ENCODE measurements around the gene TGFB3. TPM values are rescaled to one million over a fixed set of nuclear protein-coding genes. Genes with fewer than 3 reads are reported as not detected.

Gene TGFB3
- total and polyA plus RNA-seq, 2 of the 13 experiments (the other 11 are each of a cell fraction or from before 2014, with no cell fraction given): 1.4 to 2.5 TPM

- TF ChIP-seq ZNF761 (CRISPR knock-in tag; conservative IDR thresholded peaks at IDR 0.05): no peak
- TF ChIP-seq UBTF (CRISPR knock-in tag; IDR thresholded peaks at IDR 0.05): no peak
- no peak for TF ChIP-seq TAF1 (CRISPR knock-in tag; IDR thresholded peaks at IDR 0.05)
- no peak for TF ChIP-seq CENPBD1 (CRISPR knock-in tag; IDR thresholded peaks at IDR 0.05; ENCODE audit: borderline replicate concordance, low read depth)
These were observed 68.6 kb downstream of the TGFB3 start (continued) for GRCh38 chr14:75913183-75913582.

GRCh38 chr14:75911883-75912282 is 69.9 kb downstream of the TGFB3 start:
- in situ Hi-C loops (cut with HindIII; ENCODE audit: extremely low pct_ligation_motif_present, low pct_unique_long_range_greater_than_20kb): no loop called here
- no peaks in the 10 kb centered on the region for H4K20me1 ChIP-seq (ENCODE audit: insufficient read depth, low read length)
- ChIA-PET POLR2A (no interaction called here), CTCF (ENCODE audit: low intra/inter-chr PET ratio, low total read pairs) (no interaction called here)
- H3K4me3 ChIP-seq (replicated peaks in 1 of 3; ENCODE audit: insufficient read depth in 1 of 3, low read depth in 2 of 3, low read length in 3 of 3): no peak overlapping the region
- H2AFZ ChIP-seq (ENCODE audit: low read length): no peak overlapping the region
- H3K36me3 ChIP-seq (replicated peaks in 1 of 2; ENCODE audit: control insufficient read depth in 1 of 2, insufficient read depth in 2 of 2, low read length in 2 of 2): peaks cover 0 to 1% of the 10 kb centered on the region in 2 experiments; a peak in 2 of 5 replicates
- DNase-seq (ENCODE audit: low spot score) (no peak), FAIRE-seq (no peak), ATAC-seq (no peak)
- WGBS (ENCODE audit: low lambda C conversion rate): 97% methylated on average over 7 of the region's 7 CpGs
- no peaks in the 10 kb centered on the region for H3K9me3 ChIP-seq (ENCODE audit: low read length)
- BruUV-seq (replicated peaks): no TSS peak
- H3K4me1 ChIP-seq (ENCODE audit: insufficient read depth, low read length): peaks cover 7% of the 10 kb centered on the region
- no peaks in the 10 kb centered on the region for H3K79me2 ChIP-seq (ENCODE audit: insufficient read depth, low read length)
- intact Hi-C loops (cut with micrococcal nuclease; ENCODE audit: unreplicated experiment): no loop called here
- H3K27me3 ChIP-seq (ENCODE audit: control insufficient read depth in 1 of 2, insufficient read depth in 2 of 2, low read length in 2 of 2): no peaks in the 10 kb centered on the region
- TF ChIP-seq ZNF512B (CRISPR knock-in tag; IDR thresholded peaks at IDR 0.05; ENCODE audit: borderline replicate concordance) (no peak), ELF1 (CRISPR knock-in tag; IDR thresholded peaks at IDR 0.05) (no peak), SP140L (CRISPR knock-in tag; IDR thresholded peaks at IDR 0.05; ENCODE audit: borderline replicate concordance) (no peak), ASH2L (IDR thresholded peaks at IDR 0.05; ENCODE audit: insufficient read length, low read depth, low read length) (no peak), ZNF33B (CRISPR knock-in tag; IDR thresholded peaks at IDR 0.05) (no peak), ZNF800 (CRISPR knock-in tag; IDR thresholded peaks at IDR 0.05) (no peak), POLR2A (IDR thresholded peaks at IDR 0.05; ENCODE audit: insufficient read depth in 1 of 2, low read depth in 2 of 2, low read length in 2 of 2) (no peak), YEATS2 (CRISPR knock-in tag; IDR thresholded peaks at IDR 0.05; ENCODE audit: borderline replicate concordance) (no peak)
- H3K9ac ChIP-seq (ENCODE audit: insufficient read depth, low read depth, low read length): no peak overlapping the region
- no peak overlapping the region for H3K4me2 ChIP-seq (ENCODE audit: low read depth, low read length)
- H3K27ac ChIP-seq (ENCODE audit: extremely low read length, insufficient read depth, low read length): no peak overlapping the region
